Thoracic aorta (tissue), 2 donors: ENCODE measurements around the gene ZNF213. TPM values are rescaled to one million over a fixed set of nuclear protein-coding genes. Genes with fewer than 3 reads are reported as not detected.

Source experiments
- ATAC-seq: fragments of 150-250 bp; one replicate; pipeline ENCODE4 v1.8.0; 2017; ENCODE audit warnings: low read depth; ENCODE audit not compliant: insufficient number of reproducible peaks, low FRiP score
- DNase-seq: peaks from one replicate; pipeline ENCODE4 v3.0.0-alpha.2; 2020; ENCODE audit warnings: low spot score
- H3K27ac ChIP-seq, 2 donors: fragments of 200-600 bp; sonication (generic); 1 replicate in 1 of 2; 2 replicates in 1 of 2; pipeline ENCODE4 v1.5.1; 2016; ENCODE audit warnings: mild to moderate bottlenecking in 2 of 2, moderate library complexity in 2 of 2
- H3K27me3 ChIP-seq: fragments of 200-600 bp; sonication (generic); replicated peaks from 2 replicates; pipeline ENCODE4 v1.6.0; 2016; ENCODE audit warnings: mild to moderate bottlenecking; ENCODE audit not compliant: insufficient read depth
- H3K36me3 ChIP-seq: fragments of 200-600 bp; sonication (generic); one replicate; pipeline ENCODE4 v1.5.1; 2016
- H3K4me1 ChIP-seq, 2 donors: fragments of 200-600 bp; sonication (generic); 1 replicate in 1 of 2; 2 replicates in 1 of 2; pipeline versions ENCODE4 v1.5.1 to v1.6.0; 2016; ENCODE audit warnings: low read depth in 2 of 2, mild to moderate bottlenecking in 1 of 2; ENCODE audit not compliant: control insufficient read depth in 1 of 2
- H3K4me3 ChIP-seq: fragments of 200-600 bp; sonication (generic); 2 replicates; pipeline ENCODE4 v1.5.1; 2016; ENCODE audit warnings: mild to moderate bottlenecking
- H3K9me3 ChIP-seq: fragments of 200-600 bp; sonication (generic); 2 replicates; pipeline ENCODE4 v1.5.1; 2016
- total RNA-seq, 2 donors: library from RNA; depleted of rRNA; stranded (reverse); fragments of >200 nt; gene quantifications; one replicate each; pipeline versions ENCODE4 v1.1.0 to v1.2.3, GENCODE V29; 2016
- TF ChIP-seq, protein P1 (sequence below): fragments of 200-600 bp; sonication (generic); IDR thresholded peaks from one replicate; pipeline ENCODE4 v1.5.1; 2019; ENCODE audit warnings: antibody characterized with exemption

Gene ZNF213
- total RNA-seq, 2 donors from 2014 or later, result 5.9 to 16.2 TPM

DNA sequence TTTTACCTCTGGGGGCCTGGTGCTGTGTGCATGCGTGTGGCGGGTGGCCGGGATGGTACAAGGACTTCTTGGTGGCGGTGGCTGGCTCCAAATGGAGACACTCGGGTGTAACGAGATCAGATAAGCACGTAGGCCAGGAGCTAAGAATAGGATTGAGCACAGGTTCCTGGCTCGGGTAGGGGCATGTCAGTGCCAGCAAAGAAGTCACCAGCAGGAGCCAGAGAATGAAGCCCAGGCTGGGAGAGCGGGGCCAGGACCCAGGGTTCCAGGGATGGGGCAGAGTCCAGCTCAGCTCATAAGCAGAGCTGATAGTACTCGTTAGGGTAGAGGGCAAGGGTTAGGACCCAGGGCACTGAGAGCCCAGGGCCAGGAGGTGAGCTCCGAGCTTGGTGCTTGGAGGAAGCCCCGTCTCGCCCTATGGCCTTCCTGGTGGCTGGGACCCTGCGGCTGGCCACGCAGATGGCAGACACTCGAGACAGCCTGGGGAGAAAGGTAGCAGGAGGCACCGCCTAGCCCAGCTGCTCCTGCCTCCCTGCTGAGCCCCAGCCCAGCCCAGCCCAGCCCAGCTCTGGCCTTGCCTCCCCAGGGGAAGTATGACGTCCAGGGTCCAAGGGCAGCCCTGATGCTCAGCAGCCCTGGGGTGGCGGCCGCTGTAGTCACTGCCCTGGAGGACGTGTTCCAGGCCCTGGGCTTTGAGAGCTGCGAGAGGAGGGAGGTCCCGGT lies 8.9 kb downstream of the ZNF213 start:
- DNase-seq, result no peak
- H3K27ac ChIP-seq, result no peak overlapping the region
- no peak overlapping the region for H3K4me3 ChIP-seq
- peaks cover 11% of the 10 kb centered on the region for H3K36me3 ChIP-seq
- no peaks in the 10 kb centered on the region for H3K27me3 ChIP-seq
- no peaks in the 10 kb centered on the region for H3K9me3 ChIP-seq
- peaks cover 0 to 8% of the 10 kb centered on the region in 2 donors for H3K4me1 ChIP-seq
- ATAC-seq, result no peak
- TF ChIP-seq, protein P1, sequence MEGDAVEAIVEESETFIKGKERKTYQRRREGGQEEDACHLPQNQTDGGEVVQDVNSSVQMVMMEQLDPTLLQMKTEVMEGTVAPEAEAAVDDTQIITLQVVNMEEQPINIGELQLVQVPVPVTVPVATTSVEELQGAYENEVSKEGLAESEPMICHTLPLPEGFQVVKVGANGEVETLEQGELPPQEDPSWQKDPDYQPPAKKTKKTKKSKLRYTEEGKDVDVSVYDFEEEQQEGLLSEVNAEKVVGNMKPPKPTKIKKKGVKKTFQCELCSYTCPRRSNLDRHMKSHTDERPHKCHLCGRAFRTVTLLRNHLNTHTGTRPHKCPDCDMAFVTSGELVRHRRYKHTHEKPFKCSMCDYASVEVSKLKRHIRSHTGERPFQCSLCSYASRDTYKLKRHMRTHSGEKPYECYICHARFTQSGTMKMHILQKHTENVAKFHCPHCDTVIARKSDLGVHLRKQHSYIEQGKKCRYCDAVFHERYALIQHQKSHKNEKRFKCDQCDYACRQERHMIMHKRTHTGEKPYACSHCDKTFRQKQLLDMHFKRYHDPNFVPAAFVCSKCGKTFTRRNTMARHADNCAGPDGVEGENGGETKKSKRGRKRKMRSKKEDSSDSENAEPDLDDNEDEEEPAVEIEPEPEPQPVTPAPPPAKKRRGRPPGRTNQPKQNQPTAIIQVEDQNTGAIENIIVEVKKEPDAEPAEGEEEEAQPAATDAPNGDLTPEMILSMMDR, result no peak

DNA sequence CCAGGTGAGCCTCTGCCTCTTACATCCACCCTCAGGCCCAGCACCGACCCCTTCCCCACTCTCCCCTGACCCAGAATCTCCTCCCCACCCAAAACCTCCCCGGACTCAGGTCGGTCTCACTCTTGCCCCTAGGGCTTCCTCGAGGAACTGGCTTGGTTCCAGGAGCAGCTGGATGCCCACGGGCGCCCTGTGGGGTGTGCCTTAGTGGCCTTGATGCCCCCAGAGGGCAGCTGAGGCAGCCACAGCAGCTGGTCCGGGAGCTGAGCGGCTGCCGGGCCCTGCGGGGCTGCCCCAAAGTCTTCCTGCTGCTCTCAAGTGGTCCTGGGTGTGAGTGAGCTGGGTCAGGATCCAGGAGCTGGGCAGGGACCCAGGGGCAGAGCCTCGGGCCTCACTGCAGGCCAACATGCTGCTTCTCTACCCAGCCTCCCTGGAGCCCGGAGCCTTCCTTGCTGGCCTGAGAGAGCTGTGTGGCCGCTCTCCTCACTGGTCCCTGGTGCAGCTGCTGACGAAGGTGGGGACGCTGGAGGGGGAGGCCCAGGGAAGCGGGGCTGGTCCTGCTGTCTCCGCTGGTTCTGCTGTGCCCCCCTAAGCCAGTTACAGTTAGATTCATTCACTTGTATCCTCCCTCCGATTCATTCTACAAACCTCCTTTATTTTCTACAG lies 9.6 kb downstream of the ZNF213 start:
- H3K4me3 ChIP-seq, result no peak overlapping the region
- no peak overlapping the region for H3K27ac ChIP-seq
- no peak for ATAC-seq
- H3K36me3 ChIP-seq, result peaks cover 11% of the 10 kb centered on the region
- H3K4me1 ChIP-seq, result peaks cover 0 to 11% of the 10 kb centered on the region in 2 donors
- DNase-seq, result no peak
- TF ChIP-seq, protein P1, result no peak
- H3K27me3 ChIP-seq, result no peaks in the 10 kb centered on the region
- no peaks in the 10 kb centered on the region for H3K9me3 ChIP-seq

DNA sequence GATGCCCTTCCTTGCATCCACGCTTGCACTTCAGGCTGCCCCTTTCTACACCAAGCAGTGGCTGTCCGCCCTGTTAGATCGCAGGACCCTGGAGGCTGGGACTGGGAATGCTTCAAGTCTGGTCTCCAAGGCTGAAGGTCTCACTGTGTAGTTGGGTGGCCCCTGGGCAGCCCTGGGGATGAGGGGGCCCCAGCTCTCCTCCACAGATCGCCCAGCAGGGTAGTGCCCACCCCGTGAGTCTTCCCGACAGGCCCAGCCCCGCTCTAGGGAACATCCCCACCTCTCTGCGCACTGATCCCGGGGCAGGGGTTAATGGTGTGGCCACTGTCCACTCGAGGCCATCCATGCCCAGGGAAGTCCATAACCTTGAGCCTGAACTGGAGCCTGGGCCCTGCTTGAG lies 10.3 kb downstream of the ZNF213 start:
- TF ChIP-seq, protein P1, result no peak
- Histone ChIP-seq H3K27me3 (no peaks in the 10 kb centered on the region), H3K27ac (no peak overlapping the region), H3K4me1 (peaks cover 0 to 17% of the 10 kb centered on the region in 2 donors), H3K4me3 (no peak overlapping the region), H3K9me3 (no peaks in the 10 kb centered on the region), H3K36me3 (peaks cover 11% of the 10 kb centered on the region)
- ATAC-seq (no peak), DNase-seq (no peak)

DNA sequence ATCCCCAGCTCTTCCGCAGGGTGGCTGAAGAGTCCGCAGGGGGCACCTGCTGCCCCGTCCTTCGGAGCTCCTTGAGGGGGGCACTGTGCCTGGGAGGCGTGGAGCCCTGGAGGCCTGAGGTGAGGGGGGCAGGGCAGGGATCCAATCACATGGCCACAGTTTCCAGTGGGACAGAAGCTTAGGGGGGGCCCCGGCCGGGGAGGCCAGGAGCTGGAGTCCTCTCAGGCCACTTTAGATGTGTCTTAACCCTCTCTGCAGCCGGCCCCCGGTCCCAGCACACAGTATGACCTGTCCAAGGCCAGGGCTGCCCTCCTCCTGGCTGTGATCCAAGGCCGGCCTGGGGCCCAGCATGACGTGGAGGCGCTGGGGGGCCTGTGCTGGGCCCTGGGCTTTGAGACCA lies 10.8 kb downstream of the ZNF213 start:
- ATAC-seq, result no peak

More for the DNA sequence above, 10.8 kb downstream of the ZNF213 start:
- Histone ChIP-seq H3K27ac (no peak overlapping the region), H3K9me3 (no peaks in the 10 kb centered on the region), H3K36me3 (peaks cover 11% of the 10 kb centered on the region), H3K4me1 (peaks cover 0 to 17% of the 10 kb centered on the region in 2 donors), H3K4me3 (no peak overlapping the region), H3K27me3 (no peaks in the 10 kb centered on the region)
- no peak for DNase-seq
- TF ChIP-seq, protein P1, result no peak
